Measurements from ENCODE around the gene PLEKHG1. TPM values are rescaled to one million over a fixed set of nuclear protein-coding genes. Genes with fewer than 3 reads are reported as not detected.

Gene PLEKHG1
- total RNA-seq, 1 experiment from 2014 or later = 1.4 TPM

- no peak overlapping the region for H3K4me2 ChIP-seq (ENCODE audit: low read length)
- no peaks in the 10 kb centered on the region for H3K9me2 ChIP-seq (replicated peaks; ENCODE audit: low read length)
- no peak overlapping the region for H3K9ac ChIP-seq (ENCODE audit: low read length)
- H4K20me1 ChIP-seq (ENCODE audit: low read length) = no peaks in the 10 kb centered on the region
- H3K4me3 ChIP-seq (ENCODE audit: low read length) = no peak overlapping the region
- H3F3A ChIP-seq (ENCODE audit: low read length, unreplicated experiment) = no peaks in the 10 kb centered on the region
- intact Hi-C loops (cut with micrococcal nuclease) = no loop called here
- DNase-seq (no peak), ATAC-seq (no peak)
- H3K27me3 ChIP-seq (ENCODE audit: low read length) = no peaks in the 10 kb centered on the region
- POLR2A ChIA-PET (ENCODE audit: unreplicated experiment) = no interaction called here
- no TSS peak for BruUV-seq (replicated peaks)
- no peaks in the 10 kb centered on the region for H3K36me3 ChIP-seq (ENCODE audit: low read depth, low read length)
- TF ChIP-seq CTCF (conservative IDR thresholded peaks at IDR 0.05; ENCODE audit: low read depth, low read length) (no peak), EZH2phosphoT487 (IDR thresholded peaks at IDR 0.05; ENCODE audit: borderline replicate concordance, low read length) (no peak), EZH2 (IDR thresholded peaks at IDR 0.05; ENCODE audit: low read length, unreplicated experiment) (no peak)
- no peaks in the 10 kb centered on the region for H3K9me3 ChIP-seq (ENCODE audit: low read length)
- H3K4me1 ChIP-seq (ENCODE audit: insufficient read depth, low read length) = no peaks in the 10 kb centered on the region
- H2AFZ ChIP-seq (ENCODE audit: low read length) = no peak overlapping the region
- no peak overlapping the region for H3K27ac ChIP-seq (ENCODE audit: low read length)
- CTCF ChIA-PET = no interaction called here
- H3K79me2 ChIP-seq (ENCODE audit: low read length) = no peaks in the 10 kb centered on the region
Measured at GRCh38 chr6:150573041-150573681, 26.5 kb upstream of the PLEKHG1 start.

GRCh38 chr6:150575836-150576235, 23.8 kb upstream of the PLEKHG1 start:
- no peak for DNase-seq
- no peak for ATAC-seq
- Histone ChIP-seq H3K9me2 (replicated peaks; ENCODE audit: low read length) (no peaks in the 10 kb centered on the region), H3K9me3 (ENCODE audit: low read length) (no peaks in the 10 kb centered on the region), H3K27ac (ENCODE audit: low read length) (no peak overlapping the region), H3K79me2 (ENCODE audit: low read length) (no peaks in the 10 kb centered on the region), H4K20me1 (ENCODE audit: low read length) (no peaks in the 10 kb centered on the region), H3F3A (ENCODE audit: low read length, unreplicated experiment) (no peaks in the 10 kb centered on the region), H3K4me2 (ENCODE audit: low read length) (no peak overlapping the region), H3K27me3 (ENCODE audit: low read length) (no peaks in the 10 kb centered on the region), H3K4me3 (ENCODE audit: low read length) (no peak overlapping the region), H3K36me3 (ENCODE audit: low read depth, low read length) (no peaks in the 10 kb centered on the region), H2AFZ (ENCODE audit: low read length) (no peak overlapping the region), H3K9ac (ENCODE audit: low read length) (no peak overlapping the region), H3K4me1 (ENCODE audit: insufficient read depth, low read length) (no peaks in the 10 kb centered on the region)
- ChIA-PET POLR2A (ENCODE audit: unreplicated experiment) (no interaction called here), CTCF (no interaction called here)
- TF ChIP-seq CTCF (conservative IDR thresholded peaks at IDR 0.05; ENCODE audit: low read depth, low read length) (no peak), EZH2 (IDR thresholded peaks at IDR 0.05; ENCODE audit: low read length, unreplicated experiment) (no peak), EZH2phosphoT487 (IDR thresholded peaks at IDR 0.05; ENCODE audit: borderline replicate concordance, low read length) (no peak)
- intact Hi-C loops (cut with micrococcal nuclease) = no loop called here
- no TSS peak for BruUV-seq (replicated peaks)

DNA sequence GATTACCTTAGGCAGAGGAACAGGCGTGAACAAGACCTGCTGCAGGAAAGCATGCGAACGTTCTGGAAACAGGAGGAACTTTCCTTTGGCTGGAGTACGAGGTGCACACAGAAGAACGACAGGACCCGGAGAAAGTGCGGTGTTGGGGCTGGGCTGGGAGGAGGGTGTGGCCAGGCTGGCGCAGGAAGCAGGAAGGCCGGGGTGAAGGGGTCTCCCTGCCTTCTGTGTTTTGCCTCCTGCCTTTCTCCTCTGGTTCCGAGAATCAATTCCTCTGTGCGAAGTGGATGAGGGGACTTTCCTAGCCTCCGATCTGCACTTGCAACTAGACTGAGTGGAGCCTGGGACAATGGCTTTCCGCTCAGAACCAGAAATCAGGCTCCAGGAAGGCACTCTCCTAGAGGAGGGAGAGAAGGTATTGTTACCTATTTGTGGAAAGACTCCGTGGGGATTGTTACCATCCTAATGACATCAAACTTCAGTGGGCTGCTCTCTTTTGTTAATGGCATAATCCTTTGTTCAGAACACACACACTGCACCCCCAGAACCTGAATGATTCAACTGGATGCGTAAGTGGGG, 22.9 kb upstream of the PLEKHG1 start:
- H3K27ac ChIP-seq (ENCODE audit: low read length) = no peak overlapping the region
- no peaks in the 10 kb centered on the region for H3F3A ChIP-seq (ENCODE audit: low read length, unreplicated experiment)
- no peak overlapping the region for H3K9ac ChIP-seq (ENCODE audit: low read length)
- DNase-seq = no peak
- no peak overlapping the region for H2AFZ ChIP-seq (ENCODE audit: low read length)
- H3K4me3 ChIP-seq (ENCODE audit: low read length) = no peak overlapping the region
- ChIA-PET CTCF (no interaction called here), POLR2A (ENCODE audit: unreplicated experiment) (no interaction called here)
- BruUV-seq (replicated peaks) = no TSS peak
- 0 out of 2 replicates have a peak, but pooled peaks cover under 1% of the 10 kb centered on the region for H3K4me1 ChIP-seq (ENCODE audit: insufficient read depth, low read length)
- H3K36me3 ChIP-seq (ENCODE audit: low read depth, low read length) = no peaks in the 10 kb centered on the region
- no peaks in the 10 kb centered on the region for H3K9me3 ChIP-seq (ENCODE audit: low read length)
- no peaks in the 10 kb centered on the region for H3K9me2 ChIP-seq (replicated peaks; ENCODE audit: low read length)
- H4K20me1 ChIP-seq (ENCODE audit: low read length) = no peaks in the 10 kb centered on the region
- no peak for TF ChIP-seq EZH2phosphoT487 (IDR thresholded peaks at IDR 0.05; ENCODE audit: borderline replicate concordance, low read length)
- TF ChIP-seq EZH2 (IDR thresholded peaks at IDR 0.05; ENCODE audit: low read length, unreplicated experiment) = no peak
- TF ChIP-seq CTCF (conservative IDR thresholded peaks at IDR 0.05; ENCODE audit: low read depth, low read length) = no peak
- H3K4me2 ChIP-seq (ENCODE audit: low read length) = no peak overlapping the region
- no peaks in the 10 kb centered on the region for H3K79me2 ChIP-seq (ENCODE audit: low read length)
- H3K27me3 ChIP-seq (ENCODE audit: low read length) = no peaks in the 10 kb centered on the region
- intact Hi-C loops (cut with micrococcal nuclease) = no loop called here
- no peak for ATAC-seq
